LNCAP (cell line): ENCODE measurements around the gene GMIP.

Experiments
- TF ChIP-seq, protein P1 (sequence below): fragments of 450-650 bp; IDR thresholded peaks from 2 replicates; pipeline ENCODE4 v1.5.1; 2017; ENCODE audit warnings: mild to moderate bottlenecking

Gene GMIP

DNA sequence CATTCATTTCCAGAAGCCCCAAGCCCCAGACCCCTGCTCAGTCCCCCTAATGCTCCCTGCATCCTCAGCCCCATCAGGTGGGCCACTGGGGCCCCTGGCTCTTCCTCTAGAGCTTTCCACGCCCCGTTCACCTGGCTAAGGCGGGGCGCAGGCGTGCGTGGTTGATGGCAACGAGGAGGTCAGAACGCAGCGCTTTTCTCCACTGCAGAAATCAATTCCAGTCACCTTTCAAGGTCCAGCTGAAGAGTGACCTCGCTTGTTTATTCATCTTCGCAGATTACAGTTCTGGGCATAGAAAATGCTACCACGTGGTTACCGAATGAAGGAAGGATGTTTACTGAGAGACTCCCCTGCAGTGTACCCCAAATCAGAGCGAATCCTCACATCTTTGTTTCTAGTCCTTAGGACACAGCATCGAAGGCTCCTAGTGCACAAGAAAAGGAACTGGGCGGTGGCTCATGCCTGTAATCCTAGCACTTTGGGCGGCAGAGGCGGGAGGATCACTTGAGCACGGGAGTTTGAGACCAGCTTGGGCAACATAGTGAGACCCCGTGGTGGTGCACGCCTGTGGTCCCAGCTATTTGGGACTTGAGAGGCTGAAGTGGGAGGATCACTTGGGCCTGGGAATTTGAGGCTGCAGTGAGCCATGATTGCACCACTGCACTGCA, 24.1 kb downstream of the GMIP start:
- TF ChIP-seq, protein P1, sequence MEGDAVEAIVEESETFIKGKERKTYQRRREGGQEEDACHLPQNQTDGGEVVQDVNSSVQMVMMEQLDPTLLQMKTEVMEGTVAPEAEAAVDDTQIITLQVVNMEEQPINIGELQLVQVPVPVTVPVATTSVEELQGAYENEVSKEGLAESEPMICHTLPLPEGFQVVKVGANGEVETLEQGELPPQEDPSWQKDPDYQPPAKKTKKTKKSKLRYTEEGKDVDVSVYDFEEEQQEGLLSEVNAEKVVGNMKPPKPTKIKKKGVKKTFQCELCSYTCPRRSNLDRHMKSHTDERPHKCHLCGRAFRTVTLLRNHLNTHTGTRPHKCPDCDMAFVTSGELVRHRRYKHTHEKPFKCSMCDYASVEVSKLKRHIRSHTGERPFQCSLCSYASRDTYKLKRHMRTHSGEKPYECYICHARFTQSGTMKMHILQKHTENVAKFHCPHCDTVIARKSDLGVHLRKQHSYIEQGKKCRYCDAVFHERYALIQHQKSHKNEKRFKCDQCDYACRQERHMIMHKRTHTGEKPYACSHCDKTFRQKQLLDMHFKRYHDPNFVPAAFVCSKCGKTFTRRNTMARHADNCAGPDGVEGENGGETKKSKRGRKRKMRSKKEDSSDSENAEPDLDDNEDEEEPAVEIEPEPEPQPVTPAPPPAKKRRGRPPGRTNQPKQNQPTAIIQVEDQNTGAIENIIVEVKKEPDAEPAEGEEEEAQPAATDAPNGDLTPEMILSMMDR, result no peak

DNA sequence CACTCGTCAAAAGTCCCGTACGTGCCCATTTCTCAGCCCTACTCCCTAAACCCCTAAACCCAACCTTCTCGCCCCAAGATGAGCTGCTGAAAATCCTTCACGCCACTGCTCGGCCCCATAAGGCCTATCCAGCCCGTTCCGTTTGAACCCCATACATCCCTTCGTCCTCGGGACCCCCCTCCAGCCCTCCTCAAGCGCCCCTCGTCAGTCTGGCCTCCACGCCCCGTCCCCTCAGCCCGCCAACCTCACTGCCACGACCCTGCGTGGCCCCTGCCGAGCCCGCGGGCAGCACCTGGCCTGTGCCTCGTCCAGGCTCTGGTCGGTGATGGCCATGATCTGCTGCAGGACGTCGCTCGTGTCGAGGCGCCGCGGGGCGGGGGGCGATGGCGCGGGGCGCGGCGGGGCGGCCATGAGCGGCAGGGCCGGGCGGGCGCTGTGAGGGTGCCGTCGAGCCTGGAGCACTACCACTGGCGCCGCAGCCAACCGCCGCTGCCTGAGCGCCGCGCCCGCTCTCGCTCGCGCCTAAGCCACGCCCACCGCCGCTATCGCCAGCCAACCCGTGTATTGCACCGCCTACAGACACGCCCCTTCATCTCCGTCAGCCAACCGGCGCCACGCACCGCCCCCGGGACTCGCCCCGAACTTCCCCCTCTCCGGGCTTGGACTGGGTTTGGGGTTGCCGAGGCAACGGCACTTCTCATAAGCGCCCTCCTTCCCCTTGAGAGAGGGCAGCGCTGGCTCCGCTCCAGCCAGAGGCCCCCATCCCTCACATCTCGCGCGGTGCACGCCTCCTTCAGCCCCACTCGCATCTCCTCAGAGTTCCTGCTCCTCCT, 25.0 kb downstream of the GMIP start, which contains the start of gene PBX4:
TSS of gene PBX4 (minus strand) at position 469 of the 833 bp plus-strand sequence. CDS start at position 411, 58 bp downstream.
- TF ChIP-seq, protein P1, result no peak

DNA sequence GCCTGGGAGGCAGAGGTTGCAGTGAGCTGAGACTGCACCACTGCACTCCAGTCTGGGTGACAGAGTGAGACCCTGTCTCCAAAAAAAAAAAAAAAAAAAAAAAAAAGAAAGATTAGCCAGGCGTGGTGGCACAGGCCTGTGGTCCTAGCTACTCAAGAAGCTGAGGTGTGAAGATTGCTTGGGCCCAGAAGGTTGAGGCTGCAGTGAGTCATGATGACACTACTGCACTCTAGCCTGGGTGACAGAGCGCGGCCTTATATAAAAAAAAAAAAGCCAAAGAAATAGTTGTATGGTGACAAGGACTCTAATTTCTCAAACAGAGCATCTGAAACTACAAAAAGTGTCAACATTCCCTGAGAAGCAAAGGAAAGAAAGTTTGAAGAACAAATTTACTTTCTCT, 28.4 kb downstream of the GMIP start:
- TF ChIP-seq, protein P1, result no peak

DNA sequence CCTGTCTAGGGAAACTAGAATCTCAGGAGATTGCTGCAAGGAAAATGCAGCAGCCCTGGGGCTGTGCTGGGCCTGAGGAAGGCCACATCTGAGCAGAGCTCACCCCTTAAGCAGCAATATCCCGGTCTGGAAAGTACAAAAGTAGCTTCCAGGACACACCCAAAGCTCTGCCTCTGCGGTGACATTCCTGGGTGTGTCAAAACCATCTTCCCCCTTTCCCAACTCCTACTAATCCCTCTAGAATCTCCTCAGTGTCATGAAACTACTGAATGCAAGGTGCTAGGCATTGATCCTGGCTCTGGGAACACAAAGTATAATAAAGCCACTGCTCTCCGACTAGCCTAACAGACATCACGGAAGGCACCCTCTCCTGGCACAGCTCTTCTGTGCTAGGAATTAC, 30.0 kb downstream of the GMIP start:
- TF ChIP-seq, protein P1, result no peak

DNA sequence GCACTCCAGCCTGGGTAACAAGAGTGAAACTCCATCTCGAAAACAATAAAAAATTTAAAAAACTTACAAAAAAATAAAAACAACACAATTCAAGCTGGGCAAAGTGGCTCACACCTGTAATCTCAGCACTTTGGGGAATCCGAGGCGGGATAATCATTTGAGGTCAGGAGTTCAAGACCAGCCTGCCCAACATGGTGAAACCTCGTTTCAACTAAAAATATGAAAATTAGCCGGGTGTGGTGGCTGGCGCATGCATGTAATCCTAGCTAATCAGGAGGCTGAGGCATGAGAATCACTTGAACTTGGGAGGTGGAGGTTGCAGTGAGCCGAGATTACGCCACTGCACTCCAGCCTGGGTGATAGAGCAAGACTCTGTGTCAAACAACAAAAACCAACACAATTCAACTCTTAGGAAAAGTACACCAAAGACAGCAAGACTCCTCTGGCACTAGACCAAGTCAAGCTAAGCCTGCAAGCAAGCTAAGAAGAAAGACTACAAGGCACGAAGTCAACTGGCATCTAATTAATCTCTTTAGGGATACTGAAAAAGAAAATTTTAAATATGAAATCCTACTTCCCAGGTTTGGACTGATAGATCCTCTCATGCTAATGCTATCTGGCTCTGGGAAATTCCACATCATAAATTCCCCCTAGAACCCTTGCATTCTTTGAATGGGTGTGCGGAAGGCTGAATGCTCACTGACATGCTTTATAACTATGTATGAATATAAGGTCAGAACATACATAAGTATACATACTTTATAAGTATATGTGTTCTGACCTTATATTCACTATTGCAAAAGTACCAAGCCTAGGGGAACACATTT, 32.9 kb downstream of the GMIP start:
- TF ChIP-seq, protein P1, result no peak

DNA sequence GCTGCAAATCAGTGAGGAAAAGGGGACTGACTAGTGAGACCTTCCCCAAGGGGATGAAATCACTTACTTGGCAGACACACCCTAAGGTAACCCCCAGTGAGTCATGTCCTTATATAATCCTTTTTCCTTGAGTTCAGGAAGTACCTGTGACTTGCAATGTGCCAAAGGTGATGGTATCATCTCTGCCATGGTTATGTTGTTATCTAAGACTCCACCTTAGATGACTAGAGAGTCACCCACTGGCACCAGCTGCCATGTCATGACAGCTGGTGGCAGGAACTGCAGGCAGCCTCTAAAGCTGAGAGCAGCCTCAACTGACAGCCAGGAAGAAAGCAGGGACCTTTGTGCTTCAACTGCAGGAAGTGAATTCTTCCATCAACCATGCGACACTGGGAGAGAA, 37.4 kb downstream of the GMIP start:
- TF ChIP-seq, protein P1, result no peak

DNA sequence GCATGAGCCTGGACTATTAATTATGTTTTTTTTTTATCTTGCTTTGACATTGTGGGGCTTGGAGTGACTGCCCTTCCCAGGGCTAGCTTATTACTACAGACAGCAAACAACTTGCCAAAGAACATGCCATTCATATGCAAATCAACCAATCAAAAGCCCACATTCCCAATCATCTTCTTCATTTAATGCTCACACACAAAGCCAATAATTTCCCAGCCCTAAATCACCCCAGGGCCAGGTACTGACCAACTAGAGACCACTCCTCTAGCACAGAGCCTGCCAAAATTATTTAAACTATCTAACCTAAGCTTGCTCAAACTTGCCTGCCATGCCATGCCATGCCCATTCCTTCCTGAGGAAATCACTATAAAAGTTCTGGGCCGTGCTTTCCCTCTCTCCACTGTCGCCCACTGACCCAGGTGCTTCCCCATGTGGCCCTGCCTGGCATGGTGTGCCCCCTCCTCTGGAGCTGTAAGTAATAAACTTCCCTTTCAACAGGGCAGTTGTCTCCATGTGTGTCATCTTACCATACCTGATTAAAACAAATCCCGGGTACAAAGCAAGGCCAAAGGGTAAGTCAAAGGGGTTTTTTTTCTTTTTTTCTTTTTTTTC, 40.6 kb downstream of the GMIP start:
- TF ChIP-seq, protein P1, result no peak
